Breast epithelium (tissue), 4 donors: ENCODE measurements around the gene SF1. TPM values are rescaled to one million over a fixed set of nuclear protein-coding genes. Genes with fewer than 3 reads are reported as not detected.

Source experiments
- DNase-seq, 2 donors: peaks; one replicate each; pipeline ENCODE4 v3.0.0-alpha.2; 2019; ENCODE audit warnings: low spot score in 2 of 2
- H3K27ac ChIP-seq, 2 donors: fragments of 200-600 bp; sonication (generic) in 1 of 2; one replicate each; pipeline ENCODE4 v1.5.1; 2016 to 2019; ENCODE audit warnings: mild to moderate bottlenecking in 1 of 2
- H3K27me3 ChIP-seq, 2 donors: fragments of 200-600 bp; sonication (generic) in 1 of 2; one replicate each; pipeline versions ENCODE4 v1.5.1 to v1.6.0; 2017 to 2019; ENCODE audit warnings: control low read depth in 1 of 2, mild to moderate bottlenecking in 1 of 2
- H3K36me3 ChIP-seq: fragments of 200-600 bp; one replicate; pipeline ENCODE4 v1.5.1; 2019
- H3K4me1 ChIP-seq, 2 donors: fragments of 200-600 bp; sonication (generic); one replicate each; pipeline ENCODE4 v1.5.1; 2016 to 2019; ENCODE audit warnings: control low read depth in 1 of 2
- H3K4me3 ChIP-seq, 3 donors: fragments of 200-600 bp; sonication (generic); 1 replicate in 2 of 3; 2 replicates in 1 of 3; pipeline ENCODE4 v1.5.1; 2016 to 2019; ENCODE audit warnings: mild to moderate bottlenecking in 3 of 3, moderate library complexity in 2 of 3
- H3K9me3 ChIP-seq, 2 donors: fragments of 200-600 bp; sonication (generic) in 1 of 2; one replicate each; pipeline ENCODE4 v1.5.1; 2016 to 2019; ENCODE audit warnings: control low read depth in 1 of 2
- CTCF ChIP-seq, 3 donors: fragments of 450-650 bp; IDR thresholded peaks; one replicate each; pipeline ENCODE4 v1.5.1; 2016 to 2017; ENCODE audit warnings: antibody characterized with exemption in 3 of 3, mild to moderate bottlenecking in 3 of 3, moderate library complexity in 3 of 3
- POLR2A ChIP-seq: fragments of 450-650 bp; IDR thresholded peaks from one replicate; pipeline ENCODE4 v1.6.1; 2016; ENCODE audit warnings: antibody characterized with exemption, mild to moderate bottlenecking, moderate library complexity
- POLR2AphosphoS5 ChIP-seq, 3 donors: sonication (generic); formaldehyde crosslinking; IDR thresholded peaks; one replicate each; pipeline ENCODE4 v1.6.1; 2017; ENCODE audit warnings: antibody characterized with exemption in 3 of 3
- intact Hi-C: fragments of 100-400 bp; cut with DNase I; formaldehyde crosslinking; loops from one replicate; pipeline ENCODE4 v1.15.1; 2023; ENCODE audit warnings: low total_unique reads
- total RNA-seq, 3 donors: library from RNA; depleted of rRNA; stranded (reverse); fragments of >200 nt; gene quantifications; one replicate each; pipeline ENCODE4 v1.1.0, GENCODE V29; 2016

The SF1 gene
- total RNA-seq, 3 donors from 2014 or later: 264 to 293 (median 277) TPM

GRCh38 chr11:64796757-64797541 is 18.6 kb upstream of the SF1 start:
- no peaks in the 10 kb centered on the region for H3K4me1 ChIP-seq
- H3K4me3 ChIP-seq: no peak overlapping the region
- no peaks in the 10 kb centered on the region for H3K36me3 ChIP-seq
- intact Hi-C loops: no loop called here
- no peaks in the 10 kb centered on the region for H3K9me3 ChIP-seq
- H3K27ac ChIP-seq: no peak overlapping the region
- peak in 1 of 2 donors; percentile 41 for DNase-seq
- no peaks in the 10 kb centered on the region for H3K27me3 ChIP-seq
- TF ChIP-seq CTCF (IDR thresholded peaks at IDR 0.05) (no peak), POLR2A (no peak), POLR2AphosphoS5 (IDR thresholded peaks at IDR 0.05) (no peak)

- H3K27me3 ChIP-seq: no peaks in the 10 kb centered on the region
- H3K4me3 ChIP-seq: no peak overlapping the region
- no peak for TF ChIP-seq CTCF (IDR thresholded peaks at IDR 0.05)
- TF ChIP-seq POLR2AphosphoS5 (IDR thresholded peaks at IDR 0.05): no peak
- TF ChIP-seq POLR2A: no peak
- H3K27ac ChIP-seq: no peak overlapping the region
- intact Hi-C loops: no loop called here
- no peak for DNase-seq
- H3K4me1 ChIP-seq: no peaks in the 10 kb centered on the region
- no peaks in the 10 kb centered on the region for H3K9me3 ChIP-seq
- H3K36me3 ChIP-seq: no peaks in the 10 kb centered on the region
Measured at GRCh38 chr11:64796047-64796756, 17.9 kb upstream of the SF1 start.

- Histone ChIP-seq H3K4me1 (no peaks in the 10 kb centered on the region), H3K36me3 (no peaks in the 10 kb centered on the region), H3K27ac (no peak overlapping the region), H3K9me3 (no peaks in the 10 kb centered on the region), H3K27me3 (no peaks in the 10 kb centered on the region), H3K4me3 (no peak overlapping the region)
- no peak for TF ChIP-seq POLR2AphosphoS5 (IDR thresholded peaks at IDR 0.05)
- no peak for TF ChIP-seq POLR2A
- TF ChIP-seq CTCF (IDR thresholded peaks at IDR 0.05): no peak
- DNase-seq: no peak
- intact Hi-C loops: no loop called here
Measured at GRCh38 chr11:64794526-64794925, 16.2 kb upstream of the SF1 start.

GRCh38 chr11:64793271-64794160 is 15.2 kb upstream of the SF1 start:
- DNase-seq: no peak
- no peak for TF ChIP-seq POLR2A
- no peak for TF ChIP-seq POLR2AphosphoS5 (IDR thresholded peaks at IDR 0.05)
- no peak for TF ChIP-seq CTCF (IDR thresholded peaks at IDR 0.05)
- Histone ChIP-seq H3K36me3 (no peaks in the 10 kb centered on the region), H3K4me1 (no peaks in the 10 kb centered on the region), H3K27ac (peak overlapping the region in 1 of 2 donors; percentile 52), H3K9me3 (no peaks in the 10 kb centered on the region), H3K27me3 (no peaks in the 10 kb centered on the region), H3K4me3 (no peak overlapping the region)
- intact Hi-C loops: no loop called here
